ENCODE data around the gene PHF8.

Gene PHF8

DNA sequence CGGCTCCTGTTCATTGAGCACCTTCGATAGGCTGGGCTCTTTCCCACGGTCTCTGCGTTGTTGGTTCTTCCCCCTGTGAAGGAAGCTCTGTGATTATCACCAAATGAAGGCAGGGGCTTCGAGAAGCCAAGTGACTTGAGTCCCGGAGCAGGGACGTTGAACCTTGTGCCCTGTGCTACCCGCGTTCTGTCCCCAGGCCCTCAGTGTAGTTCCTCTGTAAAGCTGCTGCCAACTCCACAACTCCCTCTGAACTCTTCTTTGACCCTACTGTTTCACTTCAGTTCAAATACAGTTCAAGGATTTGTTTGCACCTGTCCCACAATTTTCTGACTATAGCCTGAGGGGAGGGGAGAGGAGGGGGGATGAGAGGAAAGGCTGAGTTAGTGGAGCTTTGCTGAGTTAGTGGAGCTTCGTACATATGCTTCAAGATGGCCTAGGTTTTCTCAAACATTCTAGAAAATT, 635 bp upstream of the PHF8 start:
- TF ChIP-seq, protein P1, sequence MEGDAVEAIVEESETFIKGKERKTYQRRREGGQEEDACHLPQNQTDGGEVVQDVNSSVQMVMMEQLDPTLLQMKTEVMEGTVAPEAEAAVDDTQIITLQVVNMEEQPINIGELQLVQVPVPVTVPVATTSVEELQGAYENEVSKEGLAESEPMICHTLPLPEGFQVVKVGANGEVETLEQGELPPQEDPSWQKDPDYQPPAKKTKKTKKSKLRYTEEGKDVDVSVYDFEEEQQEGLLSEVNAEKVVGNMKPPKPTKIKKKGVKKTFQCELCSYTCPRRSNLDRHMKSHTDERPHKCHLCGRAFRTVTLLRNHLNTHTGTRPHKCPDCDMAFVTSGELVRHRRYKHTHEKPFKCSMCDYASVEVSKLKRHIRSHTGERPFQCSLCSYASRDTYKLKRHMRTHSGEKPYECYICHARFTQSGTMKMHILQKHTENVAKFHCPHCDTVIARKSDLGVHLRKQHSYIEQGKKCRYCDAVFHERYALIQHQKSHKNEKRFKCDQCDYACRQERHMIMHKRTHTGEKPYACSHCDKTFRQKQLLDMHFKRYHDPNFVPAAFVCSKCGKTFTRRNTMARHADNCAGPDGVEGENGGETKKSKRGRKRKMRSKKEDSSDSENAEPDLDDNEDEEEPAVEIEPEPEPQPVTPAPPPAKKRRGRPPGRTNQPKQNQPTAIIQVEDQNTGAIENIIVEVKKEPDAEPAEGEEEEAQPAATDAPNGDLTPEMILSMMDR (IDR thresholded peaks at IDR 0.05): no peak
- peak overlapping the region; percentile 73 to 79 for H3K4me3 ChIP-seq (ENCODE audit: low read depth in 1 of 2, low read length in 1 of 2)
- no peaks in the 10 kb centered on the region for H3K9me3 ChIP-seq
- H3K27me3 ChIP-seq: no peaks in the 10 kb centered on the region
- H3K27ac ChIP-seq: peak overlapping the region; percentile 98
- peaks cover 19% of the 10 kb centered on the region for H3K36me3 ChIP-seq
- peaks cover 13 to 18% of the 10 kb centered on the region in 2 experiments for H3K4me1 ChIP-seq (ENCODE audit: control insufficient read depth in 1 of 2, insufficient read depth in 1 of 2, low read depth in 1 of 2, low read length in 1 of 2)

DNA sequence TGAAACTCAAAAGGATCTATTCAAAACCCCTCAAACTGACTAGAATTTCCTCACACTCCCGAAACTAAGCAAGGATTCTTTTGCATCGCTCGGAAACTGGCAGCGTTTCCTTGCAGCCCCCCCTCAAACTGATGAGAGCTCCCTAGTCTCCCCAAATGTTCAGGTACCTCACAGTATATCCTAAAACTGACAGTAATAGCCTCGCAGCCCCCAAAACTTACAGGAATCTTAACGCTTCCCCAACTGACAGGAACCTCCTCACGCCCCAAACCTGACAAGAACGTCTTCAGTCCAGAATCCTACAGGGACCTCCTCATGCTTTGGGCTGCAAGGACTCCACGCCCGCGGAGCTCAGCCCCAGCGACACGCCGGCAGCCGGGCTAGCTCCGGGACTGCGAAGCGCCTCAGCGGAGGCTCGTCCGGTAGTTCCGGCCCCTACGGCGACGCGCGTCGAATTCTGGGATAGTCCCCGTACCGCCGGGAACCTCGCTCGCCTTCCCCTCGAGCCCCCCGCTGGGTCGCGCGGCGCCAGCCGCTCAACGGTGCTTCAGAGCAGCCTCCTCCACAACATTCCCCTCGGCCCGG, 640 bp downstream of the PHF8 start:
- Histone ChIP-seq H3K27ac (peak overlapping the region; percentile 98), H3K4me1 (ENCODE audit: control insufficient read depth in 1 of 2, insufficient read depth in 1 of 2, low read depth in 1 of 2, low read length in 1 of 2) (peaks cover 13 to 18% of the 10 kb centered on the region in 2 experiments), H3K36me3 (peaks cover 27% of the 10 kb centered on the region), H3K27me3 (no peaks in the 10 kb centered on the region), H3K4me3 (ENCODE audit: low read depth in 1 of 2, low read length in 1 of 2) (peak overlapping the region; percentile 73 to 79), H3K9me3 (no peaks in the 10 kb centered on the region)
- TF ChIP-seq, protein P1 (IDR thresholded peaks at IDR 0.05): no peak

DNA sequence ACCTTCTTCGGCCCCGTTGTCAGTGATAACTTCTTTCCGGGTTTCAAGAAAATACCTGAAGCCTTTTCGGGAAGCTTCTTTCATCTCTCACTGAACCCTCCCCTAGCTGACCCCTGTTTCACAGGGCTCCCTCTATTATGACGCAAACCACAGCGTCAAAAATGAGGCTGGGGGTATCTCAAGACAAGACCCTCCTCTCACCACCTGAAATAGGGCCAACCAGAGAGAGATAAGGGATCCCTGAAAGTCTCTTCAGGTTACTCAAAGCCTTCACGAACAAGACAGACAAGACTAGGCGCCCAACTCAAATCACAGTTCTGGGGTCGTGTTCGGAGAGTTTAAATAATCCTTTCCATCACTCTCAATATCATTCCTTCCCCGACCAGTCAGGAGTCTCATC, 1.2 kb downstream of the PHF8 start:
- TF ChIP-seq, protein P1 (IDR thresholded peaks at IDR 0.05): no peak
- Histone ChIP-seq H3K27ac (peak overlapping the region; percentile 98), H3K4me3 (ENCODE audit: low read depth in 1 of 2, low read length in 1 of 2) (peak overlapping the region; percentile 73 to 79), H3K4me1 (ENCODE audit: control insufficient read depth in 1 of 2, insufficient read depth in 1 of 2, low read depth in 1 of 2, low read length in 1 of 2) (peaks cover 13 to 22% of the 10 kb centered on the region in 2 experiments), H3K36me3 (peaks cover 27% of the 10 kb centered on the region), H3K9me3 (no peaks in the 10 kb centered on the region), H3K27me3 (no peaks in the 10 kb centered on the region)

DNA sequence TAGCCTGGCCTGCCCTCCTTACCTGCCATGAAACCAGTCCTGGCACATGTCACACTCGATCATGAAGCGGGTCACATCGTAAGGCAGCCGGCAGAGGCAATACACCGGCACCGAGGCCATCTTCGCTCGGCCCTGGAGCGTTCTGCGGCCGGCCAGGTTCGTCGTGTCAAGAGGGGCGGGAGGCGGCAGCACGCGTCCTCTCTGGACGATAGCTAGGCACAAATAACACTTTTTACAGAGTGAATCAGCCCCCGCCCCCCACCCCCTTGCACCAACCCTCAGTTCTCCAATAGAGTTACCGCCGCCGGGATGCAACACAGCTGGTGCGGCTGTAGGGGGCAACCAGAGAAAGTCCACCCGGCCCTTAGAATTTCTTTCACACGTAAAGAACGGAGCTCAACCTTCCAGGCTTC, 1.7 kb downstream of the PHF8 start:
- Histone ChIP-seq H3K4me3 (ENCODE audit: low read depth in 1 of 2, low read length in 1 of 2) (peak overlapping the region; percentile 73 to 79), H3K9me3 (no peaks in the 10 kb centered on the region)
- TF ChIP-seq, protein P1 (IDR thresholded peaks at IDR 0.05): no peak

DNA sequence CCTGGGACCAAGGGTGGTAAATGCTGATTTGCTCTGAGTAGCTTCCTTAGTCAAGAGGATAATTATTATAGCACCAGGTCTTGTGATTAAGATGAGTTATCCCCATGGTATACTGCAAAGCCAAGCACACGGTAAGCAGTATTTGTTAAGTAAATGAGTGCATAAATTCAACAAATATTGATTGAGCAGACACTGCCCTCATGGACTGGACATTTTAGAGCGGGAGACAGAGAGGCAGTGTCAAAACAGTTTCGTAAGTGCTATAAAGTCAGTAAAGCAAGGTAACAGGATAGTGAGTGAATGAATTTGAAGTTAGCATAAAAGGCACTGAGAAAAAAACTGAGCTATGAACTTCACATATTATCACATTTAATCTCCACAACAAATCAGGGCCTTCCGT, 13.9 kb downstream of the PHF8 start:
- Histone ChIP-seq H3K36me3 (peaks cover 38% of the 10 kb centered on the region), H3K4me1 (ENCODE audit: control insufficient read depth in 1 of 2, insufficient read depth in 1 of 2, low read depth in 1 of 2, low read length in 1 of 2) (no peaks in the 10 kb centered on the region), H3K4me3 (ENCODE audit: low read depth in 1 of 2, low read length in 1 of 2) (no peak overlapping the region), H3K9me3 (no peaks in the 10 kb centered on the region), H3K27me3 (no peaks in the 10 kb centered on the region), H3K27ac (no peak overlapping the region)
- TF ChIP-seq, protein P1 (IDR thresholded peaks at IDR 0.05): no peak

More for the DNA sequence above, 1.7 kb downstream of the PHF8 start:
- peaks cover 13 to 22% of the 10 kb centered on the region in 2 experiments for H3K4me1 ChIP-seq (ENCODE audit: control insufficient read depth in 1 of 2, insufficient read depth in 1 of 2, low read depth in 1 of 2, low read length in 1 of 2)
- H3K27me3 ChIP-seq: no peaks in the 10 kb centered on the region
- H3K27ac ChIP-seq: peak overlapping the region; percentile 98
- peaks cover 27% of the 10 kb centered on the region for H3K36me3 ChIP-seq

Data from neutrophil (primary cell).